ENCODE measurements around the gene PHACTR1.

- TF ChIP-seq CTCF (conservative IDR thresholded peaks at IDR 0.05; ENCODE audit: low read depth, low read length) (no peak), EZH2 (IDR thresholded peaks at IDR 0.05; ENCODE audit: low read length, unreplicated experiment) (no peak)
Measured at GRCh38 chr6:13030396-13030795, 313.8 kb downstream of the PHACTR1 start.

Data from PC-3 (cell line).